Activated CD4-positive, CD25-positive, alpha-beta regulatory T cell treated with anti-CD3 and anti-CD28 coated beads, Interleukin-2, amount 50 U/mL, for 24 hours (primary cell): ENCODE data around the gene FRMD5.

Experiments
- ATAC-seq, 2 donors: fragments of 150-1000 bp; cut with Tn5 transposase; one replicate each; pipeline ENCODE4 v1.10.0; 2021; ENCODE audit warnings: mild to moderate bottlenecking in 1 of 2, moderate library complexity in 1 of 2

FRMD5 gene

DNA sequence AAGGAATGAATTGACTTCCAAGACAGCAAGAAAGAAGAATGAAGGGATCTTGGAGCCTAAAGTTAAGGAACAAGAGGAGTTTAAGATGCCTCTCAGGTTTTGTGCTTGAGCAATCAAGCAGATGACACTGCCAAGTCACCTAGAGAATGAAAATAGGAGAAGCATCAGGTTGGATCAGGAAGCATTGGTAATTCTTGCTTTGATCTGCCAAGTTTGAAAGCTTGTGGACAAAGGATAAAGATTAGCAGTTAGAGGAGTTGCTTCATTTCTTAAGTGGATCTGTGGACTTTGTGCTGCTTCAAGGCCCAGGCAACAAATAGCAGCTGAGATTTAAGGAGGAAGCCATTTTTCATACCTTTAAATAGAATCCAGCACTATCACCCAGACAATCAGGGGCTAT lies 35.6 kb downstream of the FRMD5 start:
- no peak for ATAC-seq

DNA sequence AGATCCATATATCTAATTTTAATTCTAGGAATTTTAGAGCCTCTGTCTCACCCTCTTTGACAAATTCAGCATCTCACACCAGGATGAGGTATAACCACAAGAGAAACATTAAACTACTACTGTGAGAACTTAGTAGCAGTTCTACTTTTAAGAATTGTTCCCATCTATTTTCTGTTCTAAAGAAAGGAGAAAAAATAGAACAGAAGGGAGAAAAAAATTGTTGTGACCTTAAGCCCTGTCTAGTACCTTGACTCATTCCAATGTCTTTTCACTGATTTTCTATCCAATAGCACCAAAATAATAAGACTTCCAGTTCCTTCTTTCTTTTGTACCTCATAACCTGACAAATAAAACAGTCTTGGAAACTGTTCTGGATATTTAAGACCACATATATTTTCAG lies 37.0 kb downstream of the FRMD5 start:
- ATAC-seq: no peak

GRCh38 chr15:44157679-44158078 lies 37.4 kb downstream of the FRMD5 start:
- ATAC-seq: no peak

DNA sequence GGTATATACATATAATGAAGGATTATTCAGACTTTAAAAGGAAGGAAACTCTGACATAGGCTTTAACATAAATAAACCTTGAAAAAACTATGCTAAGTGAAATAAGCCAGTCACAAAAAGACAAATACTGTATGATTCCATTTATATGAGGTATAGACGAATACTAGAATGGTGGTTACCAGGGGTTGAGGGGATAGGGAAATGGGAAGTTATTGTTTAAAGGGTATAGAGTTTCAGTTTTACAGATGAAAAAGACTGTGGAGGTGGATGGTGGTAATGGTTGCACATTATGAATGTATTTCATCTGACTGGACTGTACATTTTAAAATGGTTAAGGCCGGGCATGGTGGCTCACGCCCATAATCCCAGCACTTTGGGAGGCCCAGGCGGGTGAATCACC lies 41.7 kb downstream of the FRMD5 start:
- no peak for ATAC-seq

- no peak for ATAC-seq
These were observed 45.8 kb downstream of the FRMD5 start for GRCh38 chr15:44149224-44149623.

DNA sequence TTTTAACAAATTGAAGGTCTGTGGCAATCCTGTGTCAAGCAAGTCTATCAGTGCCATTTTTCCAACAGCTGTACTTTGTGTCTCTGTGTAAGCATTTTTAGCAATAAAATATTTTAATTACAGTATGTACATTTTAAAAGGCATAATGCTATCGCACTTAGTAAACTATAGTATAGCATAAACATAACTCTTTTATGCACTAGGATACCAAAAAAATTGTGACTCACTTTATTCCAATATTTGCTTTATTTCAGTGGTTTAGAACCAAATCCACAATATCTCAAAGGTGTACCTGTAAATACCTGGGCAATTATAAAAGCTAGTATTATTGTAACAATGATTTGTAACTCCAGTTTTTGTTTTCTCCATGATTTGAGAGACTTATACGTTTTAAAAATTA lies 46.5 kb downstream of the FRMD5 start:
- ATAC-seq: no peak

DNA sequence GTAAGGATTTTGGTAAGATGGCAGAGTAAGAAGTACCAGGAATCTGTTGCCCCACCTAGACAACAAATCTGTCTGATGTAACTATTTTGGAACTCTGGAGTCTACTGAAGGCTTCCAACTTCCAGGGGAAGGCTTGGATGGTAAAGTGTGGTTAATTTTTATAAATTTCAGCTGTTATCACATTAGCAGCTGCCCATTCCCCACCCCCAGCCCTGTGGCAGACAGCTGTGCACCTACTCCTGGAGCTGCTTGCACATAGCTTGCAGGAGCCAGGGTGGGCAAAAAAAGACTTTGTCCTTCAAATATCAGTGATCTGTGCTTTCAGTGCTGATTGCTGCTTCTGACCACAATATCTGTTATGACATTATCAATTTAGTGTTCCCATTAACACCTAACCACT lies 47.4 kb downstream of the FRMD5 start:
- ATAC-seq: no peak

DNA sequence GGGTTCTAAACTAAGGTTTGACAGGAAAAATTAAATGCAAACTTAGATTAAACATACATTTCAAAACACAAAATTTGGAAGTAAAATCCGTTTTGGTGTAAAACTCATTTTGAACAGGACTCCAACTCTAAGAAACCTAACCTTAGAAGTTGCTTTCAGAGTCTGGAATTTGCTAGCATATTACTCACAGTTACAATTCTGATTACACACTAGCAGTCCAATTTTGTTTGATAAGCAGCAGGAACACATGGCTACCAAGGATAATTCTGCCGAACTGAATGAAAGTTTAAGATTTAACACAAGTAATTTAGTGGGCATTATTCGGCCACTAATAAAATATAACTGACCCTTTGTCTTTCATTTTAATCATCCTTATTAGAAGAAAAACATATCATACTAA lies 49.6 kb downstream of the FRMD5 start:
- ATAC-seq: no peak

GRCh38 chr15:44144992-44145391 lies 50.1 kb downstream of the FRMD5 start:
- no peak for ATAC-seq

DNA sequence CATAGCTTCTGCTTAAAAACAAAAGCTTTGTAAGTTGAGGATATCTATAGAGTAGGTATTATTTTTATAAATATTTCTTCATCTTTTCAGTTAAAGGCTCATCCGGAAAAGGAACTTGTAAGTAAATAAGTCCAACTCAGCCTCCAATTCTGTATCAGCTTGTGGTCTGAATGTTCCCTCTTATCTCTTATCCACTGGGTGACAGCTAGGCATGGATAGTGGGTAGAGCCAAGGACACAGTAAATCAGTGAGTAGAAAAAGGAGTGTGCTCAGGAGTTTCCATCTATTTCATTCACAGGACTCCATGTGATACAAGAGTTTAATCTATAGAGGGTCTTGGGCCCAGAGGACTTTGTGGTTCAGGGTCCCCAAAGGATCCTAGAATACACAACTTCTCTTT lies 50.9 kb downstream of the FRMD5 start:
- no peak for ATAC-seq

GRCh38 chr15:44137750-44138149 lies 57.3 kb downstream of the FRMD5 start:
- no peak for ATAC-seq

- ATAC-seq: no peak
These were observed 58.0 kb downstream of the FRMD5 start for GRCh38 chr15:44136991-44137477.

- no peak for ATAC-seq
These were observed 63.0 kb downstream of the FRMD5 start for GRCh38 chr15:44132057-44132456.

GRCh38 chr15:44130778-44131177 lies 64.3 kb downstream of the FRMD5 start:
- no peak for ATAC-seq

DNA sequence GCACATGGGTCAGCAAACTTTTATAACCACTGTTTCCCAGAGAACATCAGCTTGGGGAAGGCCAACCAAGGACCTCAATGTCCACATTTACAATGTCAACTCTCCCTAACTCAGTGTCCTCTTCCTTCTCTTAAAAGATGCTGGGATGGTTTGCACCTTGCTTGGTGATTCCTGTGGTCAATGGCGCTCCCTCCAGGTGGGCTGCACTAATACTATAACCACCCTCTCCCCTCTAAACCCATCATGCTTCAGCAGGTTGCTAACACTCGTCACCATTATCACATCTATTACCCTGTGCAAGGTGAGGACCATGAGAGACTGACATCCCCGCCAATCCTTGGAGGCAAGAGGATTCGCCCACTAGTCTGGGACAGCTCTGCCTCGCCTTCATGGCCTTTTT lies 65.2 kb downstream of the FRMD5 start:
- no peak for ATAC-seq

DNA sequence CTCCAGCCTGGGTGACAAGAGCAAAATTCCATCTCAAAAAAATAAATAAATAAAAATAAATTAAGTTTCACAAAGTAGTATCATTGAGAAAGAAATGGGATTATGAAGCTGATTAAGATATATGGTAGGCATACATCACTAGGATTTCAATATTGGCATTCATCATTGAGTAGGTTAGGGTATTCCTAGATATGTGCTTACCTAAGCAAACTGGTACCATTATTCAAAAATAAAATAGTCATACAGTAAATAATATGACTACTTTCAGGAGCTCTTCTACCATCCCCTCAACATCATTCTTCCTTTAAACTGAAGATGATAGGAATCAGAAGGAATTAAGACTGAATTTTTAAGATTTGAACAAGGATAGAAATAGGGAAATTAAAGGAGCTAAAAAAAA lies 66.6 kb downstream of the FRMD5 start:
- no peak for ATAC-seq

DNA sequence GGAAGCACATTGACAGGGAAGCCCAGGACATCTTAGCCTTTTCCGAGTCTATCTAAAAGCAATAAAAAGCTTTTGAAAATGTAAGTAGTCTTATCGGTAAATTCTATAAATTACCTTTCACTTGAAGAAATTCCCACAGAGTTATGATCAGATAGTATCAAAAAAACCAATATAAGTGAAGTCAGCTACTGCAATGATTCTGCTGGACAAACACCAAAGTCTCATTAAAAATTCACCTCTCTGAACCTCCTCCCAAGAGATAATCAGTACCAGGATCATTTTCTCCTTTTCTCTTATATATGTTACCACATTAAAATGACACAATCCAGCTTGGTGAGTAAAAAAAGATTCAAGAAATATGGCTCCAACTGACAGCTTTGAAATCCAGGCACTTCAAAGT lies 69.2 kb downstream of the FRMD5 start:
- no peak for ATAC-seq

DNA sequence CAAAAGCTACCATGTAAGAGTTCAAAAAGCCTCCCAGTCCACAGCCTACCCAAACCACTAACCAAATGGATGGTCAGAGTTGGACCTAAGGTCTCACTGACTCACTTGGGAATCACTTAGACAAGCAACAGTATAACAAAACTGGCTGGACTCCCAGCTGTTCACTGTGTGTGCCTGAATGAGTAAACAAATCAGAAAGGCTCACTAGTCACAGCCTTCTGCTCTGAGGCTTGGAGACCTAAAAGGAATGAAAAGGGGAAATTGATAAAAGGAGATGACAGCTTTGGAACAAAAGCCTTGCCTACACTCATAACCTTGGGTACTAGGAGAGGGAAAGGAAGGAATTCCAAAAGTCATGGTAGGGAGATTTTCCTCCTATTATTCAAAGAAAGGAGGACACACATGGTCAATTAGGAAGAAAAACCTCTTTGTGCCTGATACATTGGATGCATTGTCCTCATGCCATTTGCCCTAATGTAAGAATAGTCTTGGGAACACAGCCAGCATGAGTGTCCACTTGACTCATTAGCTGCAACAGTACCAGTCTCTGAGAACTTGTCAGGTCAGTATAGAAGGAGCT lies 92.3 kb downstream of the FRMD5 start:
- no peak for ATAC-seq

GRCh38 chr15:44101944-44102343 lies 93.1 kb downstream of the FRMD5 start:
- no peak for ATAC-seq

GRCh38 chr15:44101286-44101685 lies 93.8 kb downstream of the FRMD5 start:
- ATAC-seq: no peak

GRCh38 chr15:44099671-44100070 lies 95.4 kb downstream of the FRMD5 start:
- no peak for ATAC-seq

DNA sequence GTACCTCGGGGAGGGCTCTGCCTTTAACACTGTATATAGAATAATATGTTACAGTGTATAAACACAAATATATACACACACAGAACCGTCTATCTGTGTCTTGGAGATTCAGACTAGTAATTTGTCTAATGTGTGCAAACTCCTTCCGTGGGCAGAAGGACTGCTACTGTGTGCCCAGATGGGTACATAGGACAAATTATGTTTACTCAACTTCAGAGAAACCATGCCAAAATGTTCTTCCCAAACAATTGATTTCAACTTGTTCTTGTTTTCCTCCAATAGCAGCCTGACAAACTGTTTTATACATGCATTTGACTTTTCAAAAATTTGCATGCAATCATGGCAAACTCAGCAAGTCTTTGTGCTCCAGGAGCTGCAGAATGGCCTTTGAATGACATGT lies 97.5 kb downstream of the FRMD5 start:
- no peak for ATAC-seq

DNA sequence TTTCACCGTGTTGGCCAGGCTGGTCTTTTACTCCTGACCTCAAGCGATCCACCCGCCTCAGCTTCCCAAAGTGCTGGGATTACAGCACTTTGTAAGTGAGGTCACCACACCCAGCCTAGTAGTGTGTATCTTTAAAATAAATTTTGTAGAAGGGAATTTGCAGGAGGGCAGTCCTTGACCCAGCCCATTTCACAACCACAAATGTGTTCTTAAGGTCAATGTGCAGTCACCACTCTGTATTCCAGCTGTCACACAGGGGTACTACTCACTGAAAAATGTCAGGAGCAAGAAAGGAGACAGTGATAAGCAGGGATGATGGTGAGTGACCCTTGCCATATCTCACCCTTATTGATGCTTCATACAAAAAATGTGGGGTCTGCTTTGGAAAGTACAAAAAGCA lies 98.5 kb downstream of the FRMD5 start:
- ATAC-seq: no peak

DNA sequence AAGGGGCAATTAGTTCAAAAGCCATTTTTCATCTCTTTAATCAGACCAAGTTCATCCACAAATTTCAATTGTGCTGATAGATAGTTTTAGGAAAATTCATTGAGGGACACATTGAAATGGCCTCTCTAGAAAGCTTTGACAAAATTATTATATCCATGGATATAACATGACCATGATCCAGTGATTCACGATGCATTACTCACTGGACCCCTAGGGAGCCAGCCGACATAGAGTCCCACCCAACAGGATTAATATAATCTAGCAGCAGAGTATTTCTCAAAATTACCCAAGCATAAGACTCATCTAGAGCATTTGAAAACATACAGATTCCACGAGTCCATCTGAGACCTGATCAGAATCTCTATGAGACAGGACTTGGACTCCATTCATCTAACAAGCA lies 100.3 kb downstream of the FRMD5 start:
- no peak for ATAC-seq

- no peak for ATAC-seq
These were observed 101.2 kb downstream of the FRMD5 start for GRCh38 chr15:44093836-44094235.

GRCh38 chr15:44092221-44092620 lies 102.8 kb downstream of the FRMD5 start:
- ATAC-seq: no peak
